IMR-90 (cell line): ENCODE data around the gene PCDHB15. TPM values are rescaled to one million over a fixed set of nuclear protein-coding genes. Genes with fewer than 3 reads are reported as not detected.
"Not testable (repeated sequence)": the region's sequence is repeated elsewhere in the genome, so short reads cannot be mapped to it uniquely, and the experiment has no call there.

Experiments used
- ATAC-seq: fragments of 200-7000 bp; cut with Tn5 transposase; 2 replicates; pipeline ENCODE4 v1.9.1; 2020; ENCODE audit warnings: low read depth, mild to moderate bottlenecking, moderate library complexity
- BruUV-seq: library from RNA; stranded (reverse); fragments of 400-500 nt; replicated peaks from 2 replicates; lab custom pipeline; 2021; lab: Mats Ljungman, UMichigan
- CTCF ChIA-PET: fragments of 300-600 bp; formaldehyde crosslinking; extraction: SDS; loops from one replicate; lab custom pipeline; 2021; ENCODE audit warnings: antibody characterized with exemption; lab: Yijun Ruan, JAX
- POLR2A ChIA-PET: fragments of 300-600 bp; sonication (Branson Sonifier 250); formaldehyde crosslinking; loops from one replicate; lab custom pipeline; 2022; ENCODE audit warnings: antibody characterized with exemption; ENCODE audit not compliant: unreplicated experiment; lab: Charles Lee
- DNase-seq: peaks from one replicate; pipeline ENCODE4 v3.0.0; 2013
- H2AFZ ChIP-seq: replicated peaks from 2 replicates; pipeline ENCODE3; 2013; ENCODE audit warnings: low read length, mild to moderate bottlenecking; ENCODE audit not compliant: poor library complexity
- H2AK5ac ChIP-seq: 2 replicates; pipeline ENCODE4 v1.6.1; 2013; ENCODE audit warnings: low read depth, low read length, inconsistent platforms
- H2AK9ac ChIP-seq: replicated peaks from 2 replicates; pipeline ENCODE3; 2013; ENCODE audit warnings: mild to moderate bottlenecking, low read depth, low read length, moderate library complexity; ENCODE audit not compliant: poor library complexity
- H2BK120ac ChIP-seq: 2 replicates; pipeline ENCODE4 v1.6.1; 2013; ENCODE audit warnings: low read depth, low read length, inconsistent platforms
- H2BK15ac ChIP-seq: 3 replicates; pipeline ENCODE4 v1.6.1; 2013; ENCODE audit warnings: low read depth, low read length, inconsistent platforms
- H2BK20ac ChIP-seq: 2 replicates; pipeline ENCODE4 v1.6.1; 2013; ENCODE audit warnings: low read depth, mild to moderate bottlenecking, inconsistent platforms, low read length, moderate library complexity
- H2BK5ac ChIP-seq: 2 replicates; pipeline ENCODE4 v1.6.1; 2013; ENCODE audit warnings: mild to moderate bottlenecking, low read depth, low read length, inconsistent platforms; ENCODE audit not compliant: poor library complexity, severe bottlenecking
- H3K14ac ChIP-seq: replicated peaks from 2 replicates; pipeline ENCODE4 v1.6.1; 2013; ENCODE audit warnings: low read depth, low read length, inconsistent platforms
- H3K18ac ChIP-seq: 2 replicates; pipeline ENCODE4 v1.6.1; 2013; ENCODE audit warnings: low read depth, low read length, control low read depth
- H3K23ac ChIP-seq: 2 replicates; pipeline ENCODE4 v1.6.1; 2013; ENCODE audit warnings: low read depth, low read length, inconsistent platforms
- H3K27ac ChIP-seq: 2 replicates; pipeline ENCODE4 v1.5.1; 2013; ENCODE audit warnings: mild to moderate bottlenecking, control low read depth, low read length; ENCODE audit not compliant: insufficient read depth
- H3K27me3 ChIP-seq: 2 replicates; pipeline ENCODE4 v1.6.1; 2013; ENCODE audit warnings: low read length; ENCODE audit not compliant: control insufficient read depth, insufficient read depth
- H3K36me3 ChIP-seq: 2 replicates; pipeline ENCODE4 v1.6.1; 2013; ENCODE audit warnings: low read length, mixed read lengths; ENCODE audit not compliant: control insufficient read depth, insufficient read depth
- H3K4ac ChIP-seq: 2 replicates; pipeline ENCODE4 v1.6.1; 2013; ENCODE audit warnings: low read depth, low read length, inconsistent platforms
- H3K4me1 ChIP-seq: 2 replicates; pipeline ENCODE4 v1.6.1; 2013; ENCODE audit warnings: low read length, mixed read lengths; ENCODE audit not compliant: control insufficient read depth, insufficient read depth
- H3K4me2 ChIP-seq: 2 replicates; pipeline ENCODE4 v1.6.1; 2013; ENCODE audit warnings: low read depth, mild to moderate bottlenecking, control low read depth, low read length, moderate library complexity
- H3K4me3 ChIP-seq: 2 replicates; pipeline ENCODE4 v1.5.1; 2013; ENCODE audit warnings: low read depth, mild to moderate bottlenecking, control low read depth, low read length, moderate library complexity; ENCODE audit not compliant: insufficient read depth
- H3K56ac ChIP-seq: 2 replicates; pipeline ENCODE4 v1.6.1; 2013; ENCODE audit warnings: low read length, inconsistent platforms; ENCODE audit not compliant: insufficient read depth; ENCODE audit errors: extremely low read depth
- H3K79me1 ChIP-seq, 2 experiments: 2 replicates each; pipeline ENCODE4 v1.6.1; 2013; ENCODE audit warnings: low read length in 2 of 2, inconsistent platforms in 1 of 2, low read depth in 1 of 2
- H3K9ac ChIP-seq: 2 replicates; pipeline ENCODE4 v1.6.1; 2013; ENCODE audit warnings: low read depth, low read length, control low read depth
- H3K9me1 ChIP-seq: 2 replicates; pipeline ENCODE4 v1.6.1; 2013; ENCODE audit warnings: low read length, inconsistent platforms; ENCODE audit not compliant: insufficient read depth
- H3K9me3 ChIP-seq: 2 replicates; pipeline ENCODE4 v1.6.1; 2013; ENCODE audit warnings: low read length; ENCODE audit not compliant: control insufficient read depth, insufficient read depth
- H4K20me1 ChIP-seq: 2 replicates; pipeline ENCODE4 v1.6.1; 2013; ENCODE audit warnings: low read length, inconsistent platforms; ENCODE audit not compliant: insufficient read depth
- H4K5ac ChIP-seq: 2 replicates; pipeline ENCODE4 v1.6.1; 2013; ENCODE audit warnings: mild to moderate bottlenecking, low read depth, low read length, control low read depth
- H4K8ac ChIP-seq, 2 experiments: 2 replicates each; pipeline ENCODE4 v1.6.1; 2013; ENCODE audit warnings: low read depth in 2 of 2, low read length in 2 of 2, control low read depth in 1 of 2, inconsistent platforms in 1 of 2
- H4K91ac ChIP-seq: 2 replicates; pipeline ENCODE4 v1.6.1; 2013; ENCODE audit warnings: low read depth, low read length, inconsistent platforms; ENCODE audit not compliant: insufficient read depth
- WGBS, 2 experiments: methylation state at CpG; one replicate each; pipeline versions ENCODE4 v1.1.5 to v1.1.7; 2013; ENCODE audit warnings: missing lambda C conversion rate in 2 of 2; ENCODE audit not compliant: insufficient read length in 1 of 2; ENCODE audit errors: extremely low coverage in 2 of 2; 5-methylcytosine and 5-hydroxymethylcytosine counted together
- dilution Hi-C: fragments of 300-500 bp; cut with HindIII; formaldehyde crosslinking; loops from one replicate; pipeline ENCODE4 v1.14.3; 2018; ENCODE audit warnings: low sequenced_read_pairs; ENCODE audit not compliant: unreplicated experiment
- in situ Hi-C: fragments of 300-500 bp; cut with MboI; formaldehyde crosslinking; loops from 3 replicates; pipeline ENCODE4 v1.14.3; 2019; ENCODE audit warnings: low sequenced_read_pairs, inconsistent platforms, mixed read lengths
- intact Hi-C: fragments of 100-400 bp; cut with micrococcal nuclease; formaldehyde crosslinking; loops from 2 replicates; pipeline ENCODE4 v1.10.0; 2022
- polyA plus RNA-seq, 3 experiments: library from polyadenylated mRNA; depleted of rRNA; stranded (reverse); fragments of >200 nt; gene quantifications; 2 replicates each; pipeline ENCODE4 v1.2.3, GENCODE V29; 2012; ENCODE audit warnings: low replicate concordance in 1 of 3
- total RNA-seq: library from RNA; depleted of rRNA; stranded (reverse); fragments of >200 nt; gene quantifications from 2 replicates; pipeline ENCODE4 v1.2.3, GENCODE V29; 2012

Gene PCDHB15
- total and polyA plus RNA-seq, 2 of the 4 experiments (the other 2 are of a cell fraction), result 0.17 to 0.18 TPM

DNA sequence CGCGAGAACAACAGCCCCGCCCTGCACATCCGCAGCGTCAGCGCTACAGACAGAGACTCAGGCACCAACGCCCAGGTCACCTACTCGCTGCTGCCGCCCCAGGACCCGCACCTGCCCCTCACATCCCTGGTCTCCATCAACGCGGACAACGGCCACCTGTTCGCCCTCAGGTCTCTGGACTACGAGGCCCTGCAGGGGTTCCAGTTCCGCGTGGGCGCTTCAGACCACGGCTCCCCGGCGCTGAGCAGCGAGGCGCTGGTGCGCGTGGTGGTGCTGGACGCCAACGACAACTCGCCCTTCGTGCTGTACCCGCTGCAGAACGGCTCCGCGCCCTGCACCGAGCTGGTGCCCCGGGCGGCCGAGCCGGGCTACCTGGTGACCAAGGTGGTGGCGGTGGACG is 29.7 kb upstream of the PCDHB15 start:
- DNase-seq, H2BK20ac ChIP-seq, H3K9me1 ChIP-seq, H3K79me1 ChIP-seq, H2AK5ac ChIP-seq, H2BK120ac ChIP-seq, H4K8ac ChIP-seq, in situ Hi-C loops, H2BK5ac ChIP-seq, H2AFZ ChIP-seq, H3K4me2 ChIP-seq, H3K56ac ChIP-seq, H3K9ac ChIP-seq, H3K4ac ChIP-seq, H3K27me3 ChIP-seq, BruUV-seq, ATAC-seq, H3K27ac ChIP-seq, H4K91ac ChIP-seq, CTCF ChIA-PET, H3K4me1 ChIP-seq, H3K36me3 ChIP-seq, H3K18ac ChIP-seq, dilution Hi-C loops, H4K20me1 ChIP-seq, H2AK9ac ChIP-seq, H2BK15ac ChIP-seq, intact Hi-C loops, H4K5ac ChIP-seq, H3K23ac ChIP-seq, H3K4me3 ChIP-seq, POLR2A ChIA-PET, H3K14ac ChIP-seq: not testable (repeated sequence)
- peaks cover 20% of the 10 kb centered on the region; the same call in 1 of the 2 replicates for H3K9me3 ChIP-seq
- 33% methylated on average over 14 of the region's 40 CpGs; no CpG with 5 or more reads in 1 of the 2 experiments for WGBS, 2 experiments

DNA sequence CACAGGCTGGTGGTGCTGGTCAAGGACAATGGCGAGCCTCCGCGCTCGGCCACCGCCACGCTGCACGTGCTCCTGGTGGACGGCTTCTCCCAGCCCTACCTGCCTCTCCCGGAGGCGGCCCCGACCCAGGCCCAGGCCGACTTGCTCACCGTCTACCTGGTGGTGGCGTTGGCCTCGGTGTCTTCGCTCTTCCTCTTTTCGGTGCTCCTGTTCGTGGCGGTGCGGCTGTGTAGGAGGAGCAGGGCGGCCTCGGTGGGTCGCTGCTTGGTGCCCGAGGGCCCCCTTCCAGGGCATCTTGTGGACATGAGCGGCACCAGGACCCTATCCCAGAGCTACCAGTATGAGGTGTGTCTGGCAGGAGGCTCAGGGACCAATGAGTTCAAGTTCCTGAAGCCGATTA is 29.2 kb upstream of the PCDHB15 start:
- intact Hi-C loops, H3K36me3 ChIP-seq, dilution Hi-C loops, H2BK20ac ChIP-seq, H3K79me1 ChIP-seq, H3K9ac ChIP-seq, H3K4me3 ChIP-seq, H2BK120ac ChIP-seq, H2BK5ac ChIP-seq, H3K4me1 ChIP-seq, H3K4me2 ChIP-seq, H4K8ac ChIP-seq, in situ Hi-C loops, H3K18ac ChIP-seq, H2AK5ac ChIP-seq, H3K56ac ChIP-seq, CTCF ChIA-PET, H2AK9ac ChIP-seq, DNase-seq, H4K5ac ChIP-seq, POLR2A ChIA-PET, H3K9me1 ChIP-seq, H3K27me3 ChIP-seq, H4K91ac ChIP-seq, H2AFZ ChIP-seq, H4K20me1 ChIP-seq, H2BK15ac ChIP-seq, H3K27ac ChIP-seq, ATAC-seq, H3K4ac ChIP-seq, H3K14ac ChIP-seq, BruUV-seq, H3K23ac ChIP-seq: not testable (repeated sequence)
- WGBS, 2 experiments, result no CpG with 5 or more reads among the region's 26 CpGs
- peaks cover 18% of the 10 kb centered on the region; the same call in 1 of the 2 replicates for H3K9me3 ChIP-seq
